Mucosa of stomach (tissue), 1 donor: ENCODE results near the gene DAP.
"Not testable (repeated sequence)": the region's sequence is repeated elsewhere in the genome, so short reads cannot be mapped to it uniquely, and the experiment has no call there.

Source experiments
- H3K27me3 ChIP-seq: one replicate; pipeline ENCODE4 v1.7.0; 2013; ENCODE audit warnings: mild to moderate bottlenecking, low read length; ENCODE audit not compliant: control insufficient read depth, insufficient read depth
- H3K36me3 ChIP-seq: one replicate; pipeline ENCODE4 v1.7.0; 2013; ENCODE audit warnings: low read length; ENCODE audit not compliant: control insufficient read depth, insufficient read depth
- H3K4me1 ChIP-seq: one replicate; pipeline ENCODE4 v1.7.0; 2013; ENCODE audit warnings: mild to moderate bottlenecking, low read length; ENCODE audit not compliant: control insufficient read depth, insufficient read depth
- H3K4me3 ChIP-seq: one replicate; pipeline ENCODE4 v1.7.0; 2013; ENCODE audit warnings: low read length
- H3K9ac ChIP-seq: one replicate; pipeline ENCODE4 v1.7.0; 2013; ENCODE audit warnings: mild to moderate bottlenecking, low read length, moderate library complexity
- H3K9me3 ChIP-seq: one replicate; pipeline ENCODE4 v1.7.0; 2013; ENCODE audit warnings: mild to moderate bottlenecking, low read length, moderate library complexity; ENCODE audit not compliant: control insufficient read depth
- donor health status: Pancreatic carcinoma.

DAP gene

DNA sequence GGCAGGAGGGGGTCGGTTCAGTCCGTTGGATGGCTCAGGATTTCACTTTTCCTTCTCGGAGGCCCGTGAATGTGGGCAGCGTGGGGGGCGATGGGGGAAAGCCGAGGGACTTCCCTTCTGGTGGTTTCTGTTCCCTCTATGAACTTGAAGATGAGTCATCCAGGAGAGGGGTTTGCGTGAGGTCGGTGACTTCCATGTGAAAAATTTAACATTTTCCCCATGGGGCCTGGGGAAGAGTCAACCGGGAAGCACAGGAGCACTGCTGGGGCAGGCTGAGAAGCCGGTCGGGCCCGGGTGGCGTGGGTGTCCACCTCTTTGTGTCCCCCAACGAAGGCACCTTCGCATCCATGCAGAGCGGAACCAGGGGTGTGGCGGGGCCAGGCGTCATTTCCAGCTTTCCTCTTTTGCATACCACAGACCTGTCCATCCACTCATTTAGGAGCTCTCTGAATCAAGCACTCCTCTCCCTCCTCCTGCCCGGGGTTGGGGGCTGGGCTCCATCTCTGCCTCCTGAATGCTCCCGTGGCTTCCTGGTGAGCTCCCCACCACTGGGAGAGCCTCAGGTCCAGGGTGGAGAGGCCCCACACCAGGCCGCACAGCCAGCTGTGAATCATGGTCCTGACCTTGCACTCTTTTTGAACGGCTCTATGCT, 128.8 kb downstream of the DAP start:
- no peak overlapping the region for H3K4me3 ChIP-seq
- H3K9ac ChIP-seq = no peak overlapping the region
- H3K4me1 ChIP-seq = peaks cover 3% of the 10 kb centered on the region
- H3K36me3 ChIP-seq = no peaks in the 10 kb centered on the region
- peaks cover 5% of the 10 kb centered on the region for H3K27me3 ChIP-seq
- no peaks in the 10 kb centered on the region for H3K9me3 ChIP-seq

DNA sequence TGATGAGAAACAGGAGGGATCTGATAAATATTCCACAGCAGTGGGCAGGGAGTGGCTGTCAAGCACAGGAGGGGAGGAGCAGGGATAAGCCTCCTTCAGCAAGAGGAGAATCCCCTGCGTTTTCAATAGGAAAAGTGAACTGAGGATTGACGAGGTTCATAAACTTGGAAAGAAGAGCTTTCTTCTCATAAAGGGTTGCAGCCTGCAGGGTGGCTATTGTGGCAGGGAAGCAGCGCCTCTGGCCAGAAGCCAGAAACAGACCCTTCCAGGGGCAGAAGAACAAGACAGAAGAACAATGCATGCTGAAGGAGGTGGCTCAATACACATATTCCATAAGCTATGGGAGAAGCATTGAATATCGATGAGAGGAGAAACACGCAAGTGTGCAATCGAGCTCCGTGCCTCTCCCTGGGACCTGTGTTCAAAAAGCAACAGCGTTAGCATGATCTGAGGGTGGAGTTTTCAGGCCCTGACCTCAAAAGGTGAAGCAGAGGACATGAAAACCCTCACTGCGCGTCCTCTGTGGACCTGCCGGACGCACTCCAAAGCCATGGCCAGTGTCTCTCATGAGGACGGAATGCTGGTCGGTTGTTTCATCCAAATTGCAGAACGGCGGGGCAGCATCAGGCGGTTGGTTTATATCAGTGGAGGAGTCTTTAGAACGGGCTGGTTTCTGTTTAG, 129.6 kb downstream of the DAP start:
- H3K4me1 ChIP-seq = peaks cover 3% of the 10 kb centered on the region
- peaks cover 5% of the 10 kb centered on the region for H3K27me3 ChIP-seq
- no peak overlapping the region for H3K4me3 ChIP-seq
- H3K9me3 ChIP-seq = no peaks in the 10 kb centered on the region
- H3K36me3 ChIP-seq = no peaks in the 10 kb centered on the region
- H3K9ac ChIP-seq = no peak overlapping the region

DNA sequence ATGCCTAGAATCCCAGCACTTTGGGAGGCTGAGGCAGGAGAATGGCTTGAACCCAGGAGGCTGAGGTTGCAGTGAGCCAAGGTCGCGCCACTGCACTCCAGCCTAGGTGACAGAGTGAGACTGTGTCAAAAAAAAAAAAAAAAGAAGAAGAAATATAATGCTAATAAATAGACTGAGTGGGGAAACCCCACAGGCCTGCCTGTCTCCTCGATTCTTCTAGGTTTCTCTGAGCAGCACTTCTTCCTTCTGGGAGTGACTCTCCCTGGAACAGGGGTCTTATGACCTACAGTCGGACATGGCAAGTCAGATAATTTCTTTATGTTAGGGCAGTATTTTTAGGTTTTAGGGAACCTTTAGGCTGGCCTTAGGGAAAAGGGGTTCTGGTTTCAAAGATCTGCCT, 130.3 kb downstream of the DAP start:
- not testable (repeated sequence) for H3K4me3 ChIP-seq, H3K9me3 ChIP-seq, H3K9ac ChIP-seq, H3K4me1 ChIP-seq, H3K27me3 ChIP-seq, H3K36me3 ChIP-seq

GRCh38 chr5:10630126-10630525, 130.9 kb downstream of the DAP start:
- H3K9ac ChIP-seq = no peak overlapping the region
- H3K36me3 ChIP-seq = no peaks in the 10 kb centered on the region
- no peak overlapping the region for H3K4me3 ChIP-seq
- H3K27me3 ChIP-seq = peaks cover 5% of the 10 kb centered on the region
- H3K9me3 ChIP-seq = no peaks in the 10 kb centered on the region
- peaks cover 3% of the 10 kb centered on the region for H3K4me1 ChIP-seq

DNA sequence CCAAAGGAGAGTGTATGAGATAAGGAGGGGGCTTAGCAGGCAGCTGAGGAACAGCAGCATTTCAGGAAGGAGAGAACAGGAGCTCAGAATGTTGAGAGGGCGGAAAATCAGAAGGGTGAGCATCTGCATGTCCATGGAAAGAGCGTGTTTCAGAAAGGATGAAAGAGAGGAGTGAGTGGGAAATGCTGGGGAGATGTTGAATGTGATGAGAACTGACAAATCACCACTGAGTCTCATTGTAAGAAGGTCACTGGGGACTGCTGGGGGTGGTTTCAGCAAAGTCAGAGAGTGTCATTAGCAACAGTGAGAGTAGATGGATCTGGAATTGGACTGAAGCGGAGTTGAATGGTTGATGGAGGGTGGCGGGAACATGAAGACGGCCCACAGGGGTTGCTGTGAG, 131.4 kb downstream of the DAP start:
- Histone ChIP-seq H3K4me3 (no peak overlapping the region), H3K9me3 (no peaks in the 10 kb centered on the region), H3K9ac (no peak overlapping the region), H3K36me3 (no peaks in the 10 kb centered on the region), H3K4me1 (peaks cover 3% of the 10 kb centered on the region), H3K27me3 (peaks cover 5% of the 10 kb centered on the region)
